ENCODE data around the gene ITGB4.

ITGB4 gene

DNA sequence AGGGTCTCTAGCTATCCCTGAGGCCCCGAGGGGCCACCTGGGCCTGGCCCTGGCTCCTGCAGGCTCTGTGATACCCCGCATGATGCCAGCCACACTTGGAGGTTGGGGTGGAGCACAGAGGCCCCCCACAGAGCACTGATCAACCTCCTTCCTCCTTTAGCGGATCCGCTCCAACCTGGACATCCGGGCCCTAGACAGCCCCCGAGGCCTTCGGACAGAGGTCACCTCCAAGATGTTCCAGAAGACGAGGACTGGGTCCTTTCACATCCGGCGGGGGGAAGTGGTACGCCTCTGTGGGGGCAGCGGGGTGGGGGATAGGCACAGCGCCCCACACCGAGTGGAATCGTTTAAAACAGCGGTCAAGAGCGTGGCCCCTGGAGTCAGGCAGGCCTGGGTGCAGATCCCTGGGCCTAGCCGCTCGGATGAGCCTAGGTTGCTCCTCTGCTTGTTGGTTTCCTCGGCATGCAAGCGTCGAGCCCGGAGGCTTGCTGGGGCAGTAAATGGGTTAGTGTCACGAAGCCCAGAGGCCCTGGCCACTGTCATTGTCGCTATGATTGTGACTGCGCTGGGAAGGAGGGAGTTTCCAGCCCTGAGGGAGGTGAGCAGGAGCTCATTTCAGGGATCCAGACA, 9.9 kb downstream of the ITGB4 start:
- no peak for DNase-seq (ENCODE audit: low spot score)

DNA sequence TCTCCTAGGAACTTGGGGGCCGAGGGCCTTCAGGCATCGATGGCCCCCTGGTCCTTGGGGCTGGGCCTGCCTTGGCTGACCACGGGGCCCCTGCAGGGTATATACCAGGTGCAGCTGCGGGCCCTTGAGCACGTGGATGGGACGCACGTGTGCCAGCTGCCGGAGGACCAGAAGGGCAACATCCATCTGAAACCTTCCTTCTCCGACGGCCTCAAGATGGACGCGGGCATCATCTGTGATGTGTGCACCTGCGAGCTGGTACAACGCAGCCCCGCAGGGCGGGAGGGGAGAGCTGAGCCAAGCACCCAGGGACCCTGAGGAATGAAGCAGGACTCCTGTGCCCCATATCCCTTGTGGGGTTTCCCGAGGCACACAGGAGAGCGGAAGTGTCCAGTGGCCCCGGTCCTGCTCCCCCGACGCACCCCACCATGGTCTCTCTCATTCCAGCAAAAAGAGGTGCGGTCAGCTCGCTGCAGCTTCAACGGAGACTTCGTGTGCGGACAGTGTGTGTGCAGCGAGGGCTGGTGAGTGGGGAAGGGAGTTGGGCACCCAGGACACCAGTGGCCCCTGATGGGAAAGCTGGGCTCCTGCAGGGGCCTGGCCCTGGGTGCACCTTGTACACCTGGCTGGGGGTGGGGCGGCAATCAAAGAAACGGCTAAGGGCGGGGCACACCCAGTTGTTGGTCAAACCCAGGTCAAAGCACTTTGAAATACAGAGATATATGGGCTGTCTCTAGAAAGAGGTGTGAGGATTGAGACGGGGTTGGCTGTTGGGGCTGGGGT, 10.6 kb downstream of the ITGB4 start:
- DNase-seq (ENCODE audit: low spot score) = no peak

- DNase-seq (ENCODE audit: low spot score) = no peak
These were observed 12.2 kb downstream of the ITGB4 start for GRCh38 chr17:75733471-75733870.

- no peak for DNase-seq (ENCODE audit: low spot score)
These were observed 13.5 kb downstream of the ITGB4 start for GRCh38 chr17:75734674-75735294.

- no peak for DNase-seq (ENCODE audit: low spot score)
These were observed 15.0 kb downstream of the ITGB4 start for GRCh38 chr17:75736173-75736835.

DNA sequence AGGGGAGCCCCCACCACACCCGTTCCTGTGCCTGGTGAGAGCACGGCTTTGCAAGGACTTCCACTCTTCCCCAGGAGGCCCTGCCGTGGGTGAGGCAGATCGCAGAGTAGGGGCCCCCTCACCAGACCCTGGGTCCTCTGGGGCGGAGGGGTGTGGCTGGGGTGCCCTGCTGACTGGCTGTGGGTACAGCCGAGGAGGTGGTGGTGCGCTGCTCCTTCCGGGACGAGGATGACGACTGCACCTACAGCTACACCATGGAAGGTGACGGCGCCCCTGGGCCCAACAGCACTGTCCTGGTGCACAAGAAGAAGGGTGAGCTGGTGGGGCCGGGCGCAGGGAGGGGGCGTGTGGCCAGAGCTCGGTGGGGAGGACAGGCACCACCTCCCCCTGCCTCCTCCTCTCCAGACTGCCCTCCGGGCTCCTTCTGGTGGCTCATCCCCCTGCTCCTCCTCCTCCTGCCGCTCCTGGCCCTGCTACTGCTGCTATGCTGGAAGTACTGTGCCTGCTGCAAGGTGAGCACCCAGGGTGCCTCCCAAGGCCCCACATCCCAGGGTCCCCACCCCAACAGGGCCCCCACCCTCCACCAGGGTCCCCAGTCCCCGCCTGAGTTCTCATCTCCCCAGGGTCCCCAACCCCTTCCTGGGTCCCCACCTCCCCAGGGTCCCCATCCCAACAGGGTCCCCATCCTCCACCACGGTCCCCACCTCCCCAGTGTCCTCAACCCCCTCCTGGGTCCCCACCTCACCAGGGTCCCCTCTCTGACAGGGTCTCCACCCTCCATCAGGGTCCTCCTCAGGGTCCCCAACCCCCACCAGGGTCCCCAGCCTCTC, 16.1 kb downstream of the ITGB4 start:
- DNase-seq (ENCODE audit: low spot score) = no peak

- DNase-seq (ENCODE audit: low spot score) = no peak
These were observed 17.1 kb downstream of the ITGB4 start for GRCh38 chr17:75738218-75738802.

- no peak for DNase-seq (ENCODE audit: low spot score)
These were observed 17.9 kb downstream of the ITGB4 start for GRCh38 chr17:75739174-75739573.

DNA sequence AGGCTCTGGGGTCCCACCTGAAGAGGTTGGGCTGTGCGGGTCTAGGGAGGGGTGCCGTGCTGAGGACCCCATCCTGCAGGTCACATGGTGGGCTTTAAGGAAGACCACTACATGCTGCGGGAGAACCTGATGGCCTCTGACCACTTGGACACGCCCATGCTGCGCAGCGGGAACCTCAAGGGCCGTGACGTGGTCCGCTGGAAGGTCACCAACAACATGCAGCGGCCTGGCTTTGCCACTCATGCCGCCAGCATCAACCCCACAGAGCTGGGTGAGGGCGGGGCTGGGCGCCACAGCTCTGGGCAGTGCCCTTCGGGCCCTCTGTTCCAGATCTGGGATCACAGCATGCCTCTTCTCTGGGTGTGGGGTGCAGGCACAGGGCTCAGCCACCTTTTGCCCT, 18.5 kb downstream of the ITGB4 start:
- no peak for DNase-seq (ENCODE audit: low spot score)

GRCh38 chr17:75740215-75740614, 19.0 kb downstream of the ITGB4 start:
- no peak for DNase-seq (ENCODE audit: low spot score)

GRCh38 chr17:75740631-75741077, 19.4 kb downstream of the ITGB4 start:
- DNase-seq (ENCODE audit: low spot score) = no peak

GRCh38 chr17:75742337-75742736, 21.1 kb downstream of the ITGB4 start:
- DNase-seq (ENCODE audit: low spot score) = no peak

DNA sequence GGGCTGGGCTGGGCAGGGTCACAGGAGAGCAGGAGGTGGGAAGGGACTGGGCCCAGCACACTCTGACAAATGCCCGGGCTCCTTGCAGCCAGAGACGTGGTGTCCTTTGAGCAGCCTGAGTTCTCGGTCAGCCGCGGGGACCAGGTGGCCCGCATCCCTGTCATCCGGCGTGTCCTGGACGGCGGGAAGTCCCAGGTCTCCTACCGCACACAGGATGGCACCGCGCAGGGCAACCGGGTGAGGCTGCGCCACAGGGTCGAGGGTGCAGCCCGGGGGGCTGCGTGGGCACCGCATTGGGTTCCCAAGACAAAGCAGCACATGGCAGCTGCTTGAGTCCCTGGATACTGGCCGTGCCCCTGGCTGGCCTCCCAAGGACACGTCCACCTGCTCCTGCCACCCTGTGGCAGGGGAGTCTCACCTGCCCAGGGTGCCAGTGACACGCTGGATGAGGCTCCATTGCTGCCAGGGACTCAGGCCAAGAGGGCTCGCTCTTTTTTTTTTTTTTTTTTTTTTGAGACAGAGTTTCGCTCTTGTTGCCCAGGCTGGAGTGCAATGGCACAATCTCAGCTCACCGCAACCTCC, 22.5 kb downstream of the ITGB4 start:
- no peak for DNase-seq (ENCODE audit: low spot score)

GRCh38 chr17:75748706-75749105, 27.4 kb downstream of the ITGB4 start:
- DNase-seq (ENCODE audit: low spot score) = no peak

- DNase-seq (ENCODE audit: low spot score) = peak; percentile 50
These were observed 28.5 kb downstream of the ITGB4 start for GRCh38 chr17:75749545-75750389.

- DNase-seq (ENCODE audit: low spot score) = no peak
These were observed 29.6 kb downstream of the ITGB4 start for GRCh38 chr17:75750661-75751423.

- no peak for DNase-seq (ENCODE audit: low spot score)
These were observed 30.6 kb downstream of the ITGB4 start for GRCh38 chr17:75751676-75752404.

DNA sequence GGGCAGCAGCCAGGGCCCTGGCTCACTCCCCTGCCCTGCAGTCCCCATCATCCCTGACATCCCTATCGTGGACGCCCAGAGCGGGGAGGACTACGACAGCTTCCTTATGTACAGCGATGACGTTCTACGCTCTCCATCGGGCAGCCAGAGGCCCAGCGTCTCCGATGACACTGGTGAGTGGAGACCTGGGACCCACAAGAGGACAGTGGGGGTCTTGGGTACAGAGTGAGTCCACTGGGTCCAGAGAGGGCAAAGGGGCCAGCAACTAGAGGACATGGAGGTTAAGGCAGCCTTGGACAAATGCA, 31.1 kb downstream of the ITGB4 start:
- no peak for DNase-seq (ENCODE audit: low spot score)
